Measurements from ENCODE around the gene ANKLE1.
A peak's percentile ranks its signal among the peaks of the same experiment; 100 is the strongest.

Gene ANKLE1

DNA sequence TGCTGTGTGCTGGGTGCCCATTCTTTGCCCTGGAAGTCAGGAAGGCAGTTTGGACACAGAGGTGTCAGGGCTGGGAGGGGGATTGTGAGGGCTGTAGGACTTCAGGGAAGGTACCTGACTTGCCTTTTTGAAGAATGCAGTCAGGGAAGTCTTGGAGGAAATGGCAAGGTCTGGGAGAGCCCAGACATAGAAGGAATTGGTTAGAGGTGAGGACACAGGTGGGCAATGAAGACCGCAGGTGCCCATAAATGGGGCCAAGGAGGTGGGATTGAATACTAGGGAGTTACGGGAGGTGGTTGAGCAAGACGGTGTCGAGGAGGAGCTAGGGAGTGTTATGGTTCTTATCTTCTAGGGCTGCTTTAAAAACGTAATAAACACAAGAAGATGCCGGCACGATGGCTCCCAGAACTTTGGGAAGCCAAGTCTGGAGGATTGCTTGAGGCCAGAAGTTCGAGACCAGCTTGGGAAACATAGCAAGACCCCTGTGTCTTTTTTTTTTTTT lies 26.2 kb downstream of the ANKLE1 start:
- no peak for DNase-seq (ENCODE audit: low read depth)

DNA sequence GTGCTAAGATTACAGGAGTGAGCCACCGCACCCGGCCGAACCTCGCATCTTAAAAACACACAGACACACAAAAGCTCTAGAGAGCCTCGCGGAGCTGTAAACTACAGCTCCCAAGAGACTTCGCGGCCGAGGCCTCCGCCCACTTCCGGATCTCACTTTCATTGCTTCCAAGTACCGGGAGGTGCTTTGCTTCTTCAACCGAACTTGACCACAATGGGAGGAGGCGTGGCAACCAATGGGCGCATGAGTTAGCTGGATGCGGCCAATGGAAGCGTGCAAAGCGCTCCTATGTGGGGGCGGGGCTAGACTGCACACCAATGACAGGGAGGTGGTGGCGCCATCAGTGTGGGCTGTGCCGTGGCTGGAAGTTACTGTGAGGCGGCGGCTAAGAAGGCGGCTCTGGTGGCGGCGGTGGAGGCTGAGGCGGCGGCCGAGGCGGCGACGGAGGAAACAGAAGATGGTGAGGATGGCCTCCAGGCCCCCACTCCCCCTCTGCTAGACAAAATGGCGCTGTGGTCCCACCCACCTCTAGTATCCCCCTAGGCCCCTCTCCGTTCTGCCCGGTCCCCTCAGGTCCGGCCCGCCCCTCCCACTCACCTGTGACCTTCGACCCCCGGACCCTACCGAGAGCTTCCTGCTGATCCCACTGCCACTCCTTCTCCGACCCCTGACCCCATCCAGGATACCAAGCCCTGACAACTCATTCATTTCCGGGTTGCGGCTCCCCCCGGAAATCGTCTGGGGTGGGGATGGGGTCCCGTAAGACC lies 27.7 kb downstream of the ANKLE1 start, which contains the start of gene DDA1:
Gene DDA1 (plus strand): TSS at position 366 of the 767 bp plus-strand sequence. CDS start 92 bp downstream, at position 458.
- DNase-seq (ENCODE audit: low read depth): peak; percentile 78

- DNase-seq (ENCODE audit: low read depth): no peak
Measured at GRCh38 chr19:17309965-17310461, 28.3 kb downstream of the ANKLE1 start.

GRCh38 chr19:17311455-17312188 lies 29.9 kb downstream of the ANKLE1 start:
- DNase-seq (ENCODE audit: low read depth): no peak

GRCh38 chr19:17312189-17313113 lies 30.8 kb downstream of the ANKLE1 start:
- no peak for DNase-seq (ENCODE audit: low read depth)

DNA sequence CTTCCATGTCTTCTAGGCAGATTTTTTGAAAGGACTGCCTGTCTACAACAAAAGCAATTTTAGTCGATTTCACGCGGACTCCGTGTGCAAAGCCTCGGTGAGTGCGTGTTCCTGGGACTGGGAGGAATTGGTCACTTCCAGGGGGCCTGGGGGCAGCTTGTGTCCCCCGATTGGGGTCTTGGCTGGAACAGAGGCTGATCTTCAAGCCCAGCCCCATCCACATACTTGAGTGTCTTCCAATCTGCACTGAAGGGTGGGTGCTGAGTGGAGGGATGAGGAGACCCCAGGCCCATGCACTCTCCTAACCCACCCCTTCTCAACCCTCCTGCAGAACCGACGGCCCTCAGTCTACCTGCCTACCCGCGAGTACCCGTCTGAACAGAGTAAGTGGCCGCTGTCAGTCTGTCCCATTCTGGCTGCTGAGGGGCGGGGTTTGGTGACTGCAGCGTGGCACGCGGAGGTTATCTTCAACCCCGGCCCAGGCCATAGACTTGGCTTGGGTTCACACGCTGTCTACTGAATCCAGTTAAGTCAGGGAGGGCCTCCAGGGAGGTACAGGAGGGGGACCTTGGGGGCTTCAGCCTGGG lies 32.4 kb downstream of the ANKLE1 start:
- DNase-seq (ENCODE audit: low read depth): no peak

GRCh38 chr19:17318966-17319365 lies 37.3 kb downstream of the ANKLE1 start:
- no peak for DNase-seq (ENCODE audit: low read depth)

GRCh38 chr19:17319473-17320238 lies 38.0 kb downstream of the ANKLE1 start:
- DNase-seq (ENCODE audit: low read depth): no peak

- DNase-seq (ENCODE audit: low read depth): no peak
Measured at GRCh38 chr19:17320435-17320834, 38.7 kb downstream of the ANKLE1 start.

DNA sequence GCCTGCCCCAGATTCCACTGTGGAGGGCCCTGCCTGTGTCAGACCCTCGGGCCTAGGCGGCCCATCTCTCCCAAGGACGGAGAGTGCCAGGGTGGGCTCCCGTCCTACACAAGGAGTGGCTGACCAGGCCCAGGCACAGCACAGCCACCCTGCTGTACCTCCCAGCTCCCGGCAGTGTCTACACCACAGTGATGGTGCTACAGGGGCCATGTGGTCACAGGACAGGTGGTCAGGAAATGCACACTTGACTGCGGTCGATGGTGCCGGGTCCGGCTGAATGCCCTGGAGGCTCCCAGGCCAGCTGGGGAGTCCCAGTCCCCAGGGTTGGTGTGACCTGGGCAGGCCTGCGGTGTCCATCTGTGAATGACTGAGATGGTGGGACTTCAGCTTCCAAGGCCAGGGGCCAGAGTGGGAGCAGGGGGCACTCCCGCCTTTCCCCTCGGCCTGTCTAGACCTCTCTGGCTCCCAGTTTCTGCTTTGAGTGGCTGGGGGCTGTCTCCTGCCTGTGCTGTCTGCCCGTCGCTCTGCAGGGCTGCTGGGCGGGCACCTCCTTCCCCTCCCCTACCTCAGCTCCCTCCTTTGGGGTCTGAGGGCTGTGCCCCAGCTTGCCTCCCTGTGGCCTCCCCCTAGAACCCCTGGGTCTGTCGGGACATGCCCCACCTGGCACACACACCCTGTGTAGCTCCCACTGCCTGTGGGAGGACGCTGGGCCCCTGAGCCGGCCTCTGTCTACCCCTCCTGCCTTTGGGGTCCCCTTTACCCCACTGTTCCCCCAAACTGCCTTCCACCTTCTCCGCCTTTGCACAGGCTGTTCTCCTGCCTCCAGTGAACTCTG lies 40.2 kb downstream of the ANKLE1 start:
- DNase-seq (ENCODE audit: low read depth): no peak

DNA sequence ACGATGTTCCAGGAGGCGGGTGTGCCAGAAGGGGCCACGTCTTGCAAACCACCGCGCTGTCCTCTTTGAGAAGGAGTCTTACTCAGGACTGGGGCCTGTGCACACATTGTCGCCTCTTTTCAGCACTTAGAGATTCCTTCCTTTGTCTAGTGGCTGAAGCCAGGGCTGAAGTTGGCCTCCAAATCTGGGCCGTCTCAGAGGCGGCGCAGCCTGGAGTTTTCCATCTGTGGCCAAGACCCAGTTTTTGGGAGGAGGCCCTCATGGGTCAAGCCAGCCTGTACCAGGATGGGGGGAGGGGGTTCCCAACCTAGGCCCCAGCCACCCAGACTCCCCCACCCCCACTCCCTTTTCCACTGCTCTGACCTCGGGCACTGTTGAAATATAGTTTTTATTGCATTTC lies 41.2 kb downstream of the ANKLE1 start:
- DNase-seq (ENCODE audit: low read depth): no peak

DNA sequence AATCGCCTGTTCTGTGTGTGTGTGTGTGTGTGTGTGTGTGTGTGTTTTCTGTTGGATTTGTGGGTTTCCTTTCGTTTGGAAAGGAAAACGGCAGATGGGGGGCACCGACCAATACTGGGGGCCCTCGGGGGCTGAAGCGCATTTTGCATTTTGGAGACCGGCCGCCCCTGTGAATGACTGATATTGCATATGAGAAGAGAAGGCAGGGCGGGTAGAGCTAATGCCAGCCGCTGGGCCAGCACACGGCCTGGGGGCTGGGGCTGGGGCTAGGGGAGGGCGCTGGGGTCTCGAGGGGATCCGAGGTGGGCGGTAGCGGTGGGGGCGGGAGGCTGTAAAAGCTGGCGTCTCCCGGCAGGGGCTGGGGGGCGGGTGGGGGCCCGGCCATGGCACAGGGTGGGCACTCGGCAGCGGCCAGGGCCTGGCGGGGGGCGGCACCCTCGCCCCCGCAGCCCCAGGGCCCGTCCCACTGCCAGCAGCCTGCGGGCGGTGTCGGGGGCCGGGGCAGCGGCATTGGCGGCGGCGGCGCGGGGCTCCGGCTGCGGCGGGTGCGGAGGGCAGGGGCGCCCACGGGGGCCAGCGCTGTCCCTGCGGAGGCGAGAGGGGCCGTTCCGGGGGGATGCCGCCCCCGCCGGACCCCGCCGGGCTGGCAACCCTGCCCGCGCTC lies 41.7 kb downstream of the ANKLE1 start:
- DNase-seq (ENCODE audit: low read depth): no peak

GRCh38 chr19:17323964-17324332 lies 42.2 kb downstream of the ANKLE1 start:
- no peak for DNase-seq (ENCODE audit: low read depth)

GRCh38 chr19:17324357-17325114 lies 42.8 kb downstream of the ANKLE1 start:
- no peak for DNase-seq (ENCODE audit: low read depth)

DNA sequence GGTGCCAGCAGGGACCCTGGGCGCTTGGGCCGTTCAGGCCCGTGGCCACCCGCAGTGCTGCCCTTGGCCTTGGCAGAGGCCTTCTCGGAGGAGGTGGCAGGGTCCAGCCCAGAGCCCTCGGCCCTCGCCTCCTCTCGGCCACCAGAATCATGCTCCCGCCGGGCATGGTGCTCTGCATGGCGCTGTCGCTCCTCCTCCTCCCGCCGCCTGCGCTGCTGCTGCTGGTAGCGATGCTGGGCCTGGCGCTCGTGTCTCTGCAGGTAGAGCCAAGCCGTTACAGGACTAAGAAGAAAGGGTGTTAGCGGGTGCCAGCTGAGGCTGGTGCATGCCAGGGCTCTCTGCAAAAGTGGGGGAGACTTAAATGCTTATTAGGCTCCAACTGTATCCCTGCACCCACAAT lies 43.4 kb downstream of the ANKLE1 start:
- DNase-seq (ENCODE audit: low read depth): no peak

DNA sequence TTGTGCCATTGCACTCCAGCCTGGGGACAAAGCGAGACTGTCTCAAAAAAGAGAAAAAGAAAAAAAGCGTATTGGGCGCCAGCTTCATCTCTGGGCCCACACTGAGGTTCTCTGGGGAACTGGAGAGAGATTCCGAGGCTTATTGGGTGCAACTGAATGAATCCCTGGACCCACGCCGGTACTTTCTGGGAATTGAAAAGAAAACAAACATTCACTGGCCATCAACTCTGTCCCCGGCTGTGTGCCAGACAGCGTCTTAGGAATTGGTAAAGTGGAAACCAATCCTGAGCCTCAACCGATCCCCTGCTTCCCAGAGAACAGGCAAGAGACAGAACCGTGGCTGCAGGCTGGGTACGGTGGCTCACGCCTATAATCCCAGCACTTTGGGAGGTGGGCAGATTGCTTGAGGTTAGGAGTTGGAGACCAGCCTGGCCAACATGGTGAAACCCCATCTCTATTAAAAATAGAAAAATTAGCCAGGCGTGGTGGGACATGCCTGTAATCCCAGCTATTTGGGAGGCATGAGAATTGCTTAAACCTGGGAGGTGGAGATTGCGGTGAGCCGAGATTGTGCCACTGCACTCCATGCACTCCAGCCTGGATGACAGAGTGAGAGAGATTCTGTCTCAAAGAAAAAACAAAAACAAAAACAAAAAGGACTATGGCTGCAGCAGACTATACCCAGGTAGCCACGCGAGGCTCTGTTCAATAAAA lies 44.3 kb downstream of the ANKLE1 start:
- DNase-seq (ENCODE audit: low read depth): no peak

- DNase-seq (ENCODE audit: low read depth): no peak
Measured at GRCh38 chr19:17326595-17326966, 44.9 kb downstream of the ANKLE1 start.

DNA sequence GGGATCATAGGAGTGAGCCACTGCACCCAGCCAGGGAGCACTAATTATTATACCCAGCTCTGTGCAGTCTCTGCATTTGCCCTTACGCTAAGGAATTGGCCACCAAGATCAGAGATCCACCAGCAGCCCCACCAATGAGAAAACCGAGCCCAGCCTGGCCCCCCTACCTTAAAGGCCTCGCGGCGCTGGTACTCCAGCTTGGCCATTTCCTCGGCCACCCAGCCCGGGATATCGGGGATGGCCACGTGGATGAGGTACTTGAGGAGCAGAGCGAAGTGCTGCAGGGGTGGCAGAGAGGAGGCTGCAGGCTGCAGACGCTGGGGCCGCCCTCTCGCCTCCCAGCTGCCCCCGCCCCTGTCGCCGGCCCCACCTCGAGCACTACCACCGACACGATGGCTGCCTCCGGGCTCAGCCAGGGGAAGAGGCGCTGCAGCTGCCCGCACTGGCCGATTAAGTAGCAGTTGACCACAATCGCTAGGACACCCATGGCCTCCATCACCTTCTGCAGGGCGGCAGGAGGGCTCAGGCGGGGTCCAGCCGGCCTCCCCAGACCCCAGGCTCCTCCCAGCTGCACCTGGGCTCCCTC lies 45.5 kb downstream of the ANKLE1 start:
- no peak for DNase-seq (ENCODE audit: low read depth)
